HK-2 (cell line): ENCODE data around the gene AK8.
"Not testable (repeated sequence)": the region's sequence is repeated elsewhere in the genome, so short reads cannot be mapped to it uniquely, and the experiment has no call there.

ENCODE experiments used
- DNase-seq: peaks from one replicate; pipeline ENCODE4 v3.0.0-alpha.2; 2018; ENCODE audit not compliant: unreplicated experiment

AK8 gene

GRCh38 chr9:132773093-132773492 lies 105.0 kb downstream of the AK8 start:
- DNase-seq: no peak

- not testable (repeated sequence) for DNase-seq
Observed at GRCh38 chr9:132771752-132772151, 106.3 kb downstream of the AK8 start.

GRCh38 chr9:132770770-132771310 lies 107.2 kb downstream of the AK8 start:
- DNase-seq: no peak

GRCh38 chr9:132769906-132770769 lies 107.9 kb downstream of the AK8 start:
- peak; percentile 60 for DNase-seq

- peak; percentile 54 for DNase-seq
Observed at GRCh38 chr9:132768932-132769905, 108.9 kb downstream of the AK8 start.

GRCh38 chr9:132763574-132763973 lies 114.5 kb downstream of the AK8 start:
- no peak for DNase-seq

GRCh38 chr9:132762896-132763295 lies 115.2 kb downstream of the AK8 start:
- DNase-seq: no peak

GRCh38 chr9:132761602-132762001 lies 116.5 kb downstream of the AK8 start:
- DNase-seq: no peak

- no peak for DNase-seq
Observed at GRCh38 chr9:132760057-132760456, 118.0 kb downstream of the AK8 start.

GRCh38 chr9:132757016-132757415 lies 121.1 kb downstream of the AK8 start:
- DNase-seq: no peak

- DNase-seq: no peak
Observed at GRCh38 chr9:132756214-132756845, 121.8 kb downstream of the AK8 start.

- DNase-seq: no peak
Observed at GRCh38 chr9:132755096-132755495, 123.0 kb downstream of the AK8 start.

- DNase-seq: no peak
Observed at GRCh38 chr9:132754236-132754635, 123.8 kb downstream of the AK8 start.

GRCh38 chr9:132753593-132753880 lies 124.5 kb downstream of the AK8 start:
- no peak for DNase-seq

- DNase-seq: no peak
Observed at GRCh38 chr9:132752877-132753592, 125.0 kb downstream of the AK8 start.

GRCh38 chr9:132750668-132751067 lies 127.4 kb downstream of the AK8 start:
- DNase-seq: no peak

- no peak for DNase-seq
Observed at GRCh38 chr9:132749306-132749705, 128.8 kb downstream of the AK8 start.

GRCh38 chr9:132748450-132748849 lies 129.6 kb downstream of the AK8 start:
- no peak for DNase-seq

GRCh38 chr9:132745756-132746709 lies 132.1 kb downstream of the AK8 start:
- no peak for DNase-seq
